HepG2 (cell line): ENCODE measurements around the gene UBE3A. TPM values are rescaled to one million over a fixed set of nuclear protein-coding genes. Genes with fewer than 3 reads are reported as not detected.

Source experiments
- HNRNPH1 ChIP-seq: fragments of 200-400 bp; formaldehyde crosslinking; optimal IDR thresholded peaks from 2 replicates; pipeline ENCODE3; 2017; ENCODE audit warnings: mild to moderate bottlenecking, low read depth, low read length
- SETDB1 ChIP-seq: sonication (generic); formaldehyde crosslinking; IDR thresholded peaks from 2 replicates; pipeline ENCODE4 v1.5.1; 2020; ENCODE audit warnings: missing genetic modification reagents, mild to moderate bottlenecking, borderline replicate concordance
- SKI ChIP-seq: fragments of 450-650 bp; IDR thresholded peaks from one replicate; pipeline ENCODE4 v1.6.1; 2018; ENCODE audit warnings: mild to moderate bottlenecking; ENCODE audit not compliant: partially characterized antibody
- TBL1XR1 ChIP-seq: fragments of 150-350 bp; IDR thresholded peaks from 2 replicates; pipeline ENCODE4 v1.6.1; 2014; ENCODE audit warnings: borderline replicate concordance, low read length; ENCODE audit not compliant: partially characterized antibody
- TBX2 ChIP-seq: sonication (generic); formaldehyde crosslinking; IDR thresholded peaks from 2 replicates; pipeline ENCODE4 v1.5.0; 2020; ENCODE audit warnings: missing genetic modification reagents, mild to moderate bottlenecking, borderline replicate concordance
- ZKSCAN5 ChIP-seq: sonication (generic); formaldehyde crosslinking; IDR thresholded peaks from 2 replicates; pipeline ENCODE4 v1.5.1; 2020; ENCODE audit warnings: mild to moderate bottlenecking, missing genetic modification reagents
- ZNF143 ChIP-seq: sonication (generic); formaldehyde crosslinking; IDR thresholded peaks from 2 replicates; pipeline ENCODE4 v1.4.0; 2020; ENCODE audit warnings: missing genetic modification reagents
- ZNF30 ChIP-seq: sonication (generic); formaldehyde crosslinking; IDR thresholded peaks from 2 replicates; pipeline ENCODE4 v1.5.0; 2020; ENCODE audit warnings: mild to moderate bottlenecking, missing genetic modification reagents
- ZNF549 ChIP-seq: sonication (generic); formaldehyde crosslinking; IDR thresholded peaks from 2 replicates; pipeline ENCODE4 v1.5.0; 2020; ENCODE audit warnings: missing genetic modification reagents
- polyA plus RNA-seq, 8 experiments: library from polyadenylated mRNA; depleted of rRNA in 3 of 8; stranded (reverse) in 7 of 8; unstranded in 1 of 8; fragments of >200 nt; fragmentation: Illumina TruSeq in 4 of 8; extraction: Trizol in 4 of 8; gene quantifications; 2 replicates each; pipeline versions ENCODE4 v1.2.1 to v1.2.3, GENCODE V29; 2011 to 2016; ENCODE audit warnings: low read depth in 4 of 8, missing spikeins in 1 of 8, mixed read lengths in 1 of 8; ENCODE audit not compliant: insufficient read depth in 1 of 8
- total RNA-seq, 5 experiments: library from RNA; depleted of rRNA; stranded (reverse); fragments of >200 nt; fragmentation: Illumina TruSeq; extraction: Trizol; gene quantifications; 2 replicates each; pipeline ENCODE4 v1.2.3, GENCODE V29; 2016; ENCODE audit warnings: low read depth in 1 of 5
- TF ChIP-seq, protein P1 (sequence below): IDR thresholded peaks from 2 replicates; pipeline ENCODE4 v1.6.1; 2016; ENCODE audit warnings: missing compliant biosample characterization, missing genetic modification reagents, borderline replicate concordance
- TF ChIP-seq, protein P2 (sequence below): sonication (generic); formaldehyde crosslinking; IDR thresholded peaks from 2 replicates; pipeline ENCODE4 v1.9.0; 2021; ENCODE audit warnings: missing genetic modification reagents, borderline replicate concordance
- TF ChIP-seq, protein P3 (sequence below), 2 experiments: IDR thresholded peaks; 2 replicates each; pipeline ENCODE4 v1.6.1; 2011 to 2012; ENCODE audit warnings: low read length in 2 of 2, borderline replicate concordance in 1 of 2, low read depth in 1 of 2, mild to moderate bottlenecking in 1 of 2, moderate library complexity in 1 of 2
- TF ChIP-seq, protein P4 (sequence below): fragments of 450-650 bp; IDR thresholded peaks from 2 replicates; pipeline ENCODE4 v1.6.1; 2017

The UBE3A gene
- total and polyA plus RNA-seq, 2 of the 13 experiments (the other 11 are each of a cell fraction or from before 2014, with no cell fraction given) = 17.3 to 80.5 TPM

DNA sequence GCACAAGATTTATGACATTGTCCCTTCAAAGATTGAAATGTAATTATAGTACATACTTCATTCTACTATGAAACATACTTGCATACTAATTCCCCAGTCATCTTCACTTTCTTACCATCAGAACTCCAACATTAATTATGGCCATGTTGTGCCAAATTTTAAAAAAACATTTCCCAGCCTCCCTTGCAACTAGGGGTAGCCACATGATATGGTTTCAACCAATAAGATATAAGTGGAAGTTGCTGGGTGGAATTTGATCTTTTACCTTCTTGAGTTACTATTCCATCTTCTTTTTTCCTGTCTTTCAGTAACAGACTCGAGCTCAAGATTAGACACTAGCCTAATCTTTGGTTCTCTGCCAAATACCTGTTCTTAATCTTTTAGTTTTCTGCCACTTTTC, 25.6 kb upstream of the UBE3A start (continued):
- TF ChIP-seq ZNF30 (no peak), SKI (no peak), TBX2 (CRISPR knock-in tag) (no peak), ZNF549 (CRISPR knock-in tag) (no peak), ZKSCAN5 (CRISPR knock-in tag) (no peak), SETDB1 (CRISPR knock-in tag) (no peak), TBL1XR1 (no peak), ZNF143 (CRISPR knock-in tag) (no peak), HNRNPH1 (no peak)
- TF ChIP-seq, protein P1, sequence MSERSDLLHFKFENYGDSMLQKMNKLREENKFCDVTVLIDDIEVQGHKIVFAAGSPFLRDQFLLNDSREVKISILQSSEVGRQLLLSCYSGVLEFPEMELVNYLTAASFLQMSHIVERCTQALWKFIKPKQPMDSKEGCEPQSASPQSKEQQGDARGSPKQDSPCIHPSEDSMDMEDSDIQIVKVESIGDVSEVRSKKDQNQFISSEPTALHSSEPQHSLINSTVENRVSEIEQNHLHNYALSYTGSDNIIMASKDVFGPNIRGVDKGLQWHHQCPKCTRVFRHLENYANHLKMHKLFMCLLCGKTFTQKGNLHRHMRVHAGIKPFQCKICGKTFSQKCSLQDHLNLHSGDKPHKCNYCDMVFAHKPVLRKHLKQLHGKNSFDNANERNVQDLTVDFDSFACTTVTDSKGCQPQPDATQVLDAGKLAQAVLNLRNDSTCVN (CRISPR knock-in tag) = no peak
- TF ChIP-seq, protein P2, sequence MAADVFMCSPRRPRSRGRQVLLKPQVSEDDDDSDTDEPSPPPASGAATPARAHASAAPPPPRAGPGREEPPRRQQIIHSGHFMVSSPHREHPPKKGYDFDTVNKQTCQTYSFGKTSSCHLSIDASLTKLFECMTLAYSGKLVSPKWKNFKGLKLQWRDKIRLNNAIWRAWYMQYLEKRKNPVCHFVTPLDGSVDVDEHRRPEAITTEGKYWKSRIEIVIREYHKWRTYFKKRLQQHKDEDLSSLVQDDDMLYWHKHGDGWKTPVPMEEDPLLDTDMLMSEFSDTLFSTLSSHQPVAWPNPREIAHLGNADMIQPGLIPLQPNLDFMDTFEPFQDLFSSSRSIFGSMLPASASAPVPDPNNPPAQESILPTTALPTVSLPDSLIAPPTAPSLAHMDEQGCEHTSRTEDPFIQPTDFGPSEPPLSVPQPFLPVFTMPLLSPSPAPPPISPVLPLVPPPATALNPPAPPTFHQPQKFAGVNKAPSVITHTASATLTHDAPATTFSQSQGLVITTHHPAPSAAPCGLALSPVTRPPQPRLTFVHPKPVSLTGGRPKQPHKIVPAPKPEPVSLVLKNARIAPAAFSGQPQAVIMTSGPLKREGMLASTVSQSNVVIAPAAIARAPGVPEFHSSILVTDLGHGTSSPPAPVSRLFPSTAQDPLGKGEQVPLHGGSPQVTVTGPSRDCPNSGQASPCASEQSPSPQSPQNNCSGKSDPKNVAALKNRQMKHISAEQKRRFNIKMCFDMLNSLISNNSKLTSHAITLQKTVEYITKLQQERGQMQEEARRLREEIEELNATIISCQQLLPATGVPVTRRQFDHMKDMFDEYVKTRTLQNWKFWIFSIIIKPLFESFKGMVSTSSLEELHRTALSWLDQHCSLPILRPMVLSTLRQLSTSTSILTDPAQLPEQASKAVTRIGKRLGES = no peak
- TF ChIP-seq, protein P3, sequence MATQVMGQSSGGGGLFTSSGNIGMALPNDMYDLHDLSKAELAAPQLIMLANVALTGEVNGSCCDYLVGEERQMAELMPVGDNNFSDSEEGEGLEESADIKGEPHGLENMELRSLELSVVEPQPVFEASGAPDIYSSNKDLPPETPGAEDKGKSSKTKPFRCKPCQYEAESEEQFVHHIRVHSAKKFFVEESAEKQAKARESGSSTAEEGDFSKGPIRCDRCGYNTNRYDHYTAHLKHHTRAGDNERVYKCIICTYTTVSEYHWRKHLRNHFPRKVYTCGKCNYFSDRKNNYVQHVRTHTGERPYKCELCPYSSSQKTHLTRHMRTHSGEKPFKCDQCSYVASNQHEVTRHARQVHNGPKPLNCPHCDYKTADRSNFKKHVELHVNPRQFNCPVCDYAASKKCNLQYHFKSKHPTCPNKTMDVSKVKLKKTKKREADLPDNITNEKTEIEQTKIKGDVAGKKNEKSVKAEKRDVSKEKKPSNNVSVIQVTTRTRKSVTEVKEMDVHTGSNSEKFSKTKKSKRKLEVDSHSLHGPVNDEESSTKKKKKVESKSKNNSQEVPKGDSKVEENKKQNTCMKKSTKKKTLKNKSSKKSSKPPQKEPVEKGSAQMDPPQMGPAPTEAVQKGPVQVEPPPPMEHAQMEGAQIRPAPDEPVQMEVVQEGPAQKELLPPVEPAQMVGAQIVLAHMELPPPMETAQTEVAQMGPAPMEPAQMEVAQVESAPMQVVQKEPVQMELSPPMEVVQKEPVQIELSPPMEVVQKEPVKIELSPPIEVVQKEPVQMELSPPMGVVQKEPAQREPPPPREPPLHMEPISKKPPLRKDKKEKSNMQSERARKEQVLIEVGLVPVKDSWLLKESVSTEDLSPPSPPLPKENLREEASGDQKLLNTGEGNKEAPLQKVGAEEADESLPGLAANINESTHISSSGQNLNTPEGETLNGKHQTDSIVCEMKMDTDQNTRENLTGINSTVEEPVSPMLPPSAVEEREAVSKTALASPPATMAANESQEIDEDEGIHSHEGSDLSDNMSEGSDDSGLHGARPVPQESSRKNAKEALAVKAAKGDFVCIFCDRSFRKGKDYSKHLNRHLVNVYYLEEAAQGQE (IDR thresholded peaks at IDR 0.05; ENCODE audit: borderline replicate concordance in 1 of 2, low read depth in 1 of 2, low read length in 2 of 2) = no peak
- TF ChIP-seq, protein P4, sequence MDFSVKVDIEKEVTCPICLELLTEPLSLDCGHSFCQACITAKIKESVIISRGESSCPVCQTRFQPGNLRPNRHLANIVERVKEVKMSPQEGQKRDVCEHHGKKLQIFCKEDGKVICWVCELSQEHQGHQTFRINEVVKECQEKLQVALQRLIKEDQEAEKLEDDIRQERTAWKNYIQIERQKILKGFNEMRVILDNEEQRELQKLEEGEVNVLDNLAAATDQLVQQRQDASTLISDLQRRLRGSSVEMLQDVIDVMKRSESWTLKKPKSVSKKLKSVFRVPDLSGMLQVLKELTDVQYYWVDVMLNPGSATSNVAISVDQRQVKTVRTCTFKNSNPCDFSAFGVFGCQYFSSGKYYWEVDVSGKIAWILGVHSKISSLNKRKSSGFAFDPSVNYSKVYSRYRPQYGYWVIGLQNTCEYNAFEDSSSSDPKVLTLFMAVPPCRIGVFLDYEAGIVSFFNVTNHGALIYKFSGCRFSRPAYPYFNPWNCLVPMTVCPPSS = no peak
